LNCaP clone FGC (cell line): ENCODE results near the gene FASLG.

Experiments
- DNase-seq: peaks from one replicate; pipeline ENCODE4 v3.0.0-alpha.2; 2011; ENCODE audit warnings: low read depth
- H3K4me3 ChIP-seq: 2 replicates; pipeline ENCODE4 v1.5.1; 2011; ENCODE audit warnings: mild to moderate bottlenecking, low read depth, low read length, control low read depth
- TF ChIP-seq, protein P1 (sequence below): IDR thresholded peaks from 2 replicates; pipeline ENCODE4 v1.5.1; 2012; ENCODE audit warnings: mild to moderate bottlenecking; ENCODE audit not compliant: control insufficient read depth, insufficient read depth; ENCODE audit errors: extremely low read depth

Gene FASLG

DNA sequence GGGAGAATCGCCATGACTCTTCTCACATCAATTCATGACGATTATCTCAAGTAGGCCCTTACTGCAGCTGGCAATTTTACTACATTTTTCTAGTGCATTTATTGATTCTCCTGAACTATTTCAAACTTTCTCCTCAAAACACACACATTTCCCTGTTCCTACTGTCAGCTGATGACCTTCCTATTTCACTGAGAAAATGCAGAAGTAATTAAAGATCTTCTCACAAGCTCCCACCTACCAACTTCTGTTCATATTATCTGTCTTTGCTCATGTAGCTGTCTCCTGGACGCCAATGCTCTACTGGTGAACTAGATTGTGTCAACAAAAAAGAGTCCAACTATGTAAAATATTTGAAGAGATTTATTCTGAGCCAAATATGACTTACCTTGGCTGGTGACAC is 36.4 kb upstream of the FASLG start:
- TF ChIP-seq, protein P1, sequence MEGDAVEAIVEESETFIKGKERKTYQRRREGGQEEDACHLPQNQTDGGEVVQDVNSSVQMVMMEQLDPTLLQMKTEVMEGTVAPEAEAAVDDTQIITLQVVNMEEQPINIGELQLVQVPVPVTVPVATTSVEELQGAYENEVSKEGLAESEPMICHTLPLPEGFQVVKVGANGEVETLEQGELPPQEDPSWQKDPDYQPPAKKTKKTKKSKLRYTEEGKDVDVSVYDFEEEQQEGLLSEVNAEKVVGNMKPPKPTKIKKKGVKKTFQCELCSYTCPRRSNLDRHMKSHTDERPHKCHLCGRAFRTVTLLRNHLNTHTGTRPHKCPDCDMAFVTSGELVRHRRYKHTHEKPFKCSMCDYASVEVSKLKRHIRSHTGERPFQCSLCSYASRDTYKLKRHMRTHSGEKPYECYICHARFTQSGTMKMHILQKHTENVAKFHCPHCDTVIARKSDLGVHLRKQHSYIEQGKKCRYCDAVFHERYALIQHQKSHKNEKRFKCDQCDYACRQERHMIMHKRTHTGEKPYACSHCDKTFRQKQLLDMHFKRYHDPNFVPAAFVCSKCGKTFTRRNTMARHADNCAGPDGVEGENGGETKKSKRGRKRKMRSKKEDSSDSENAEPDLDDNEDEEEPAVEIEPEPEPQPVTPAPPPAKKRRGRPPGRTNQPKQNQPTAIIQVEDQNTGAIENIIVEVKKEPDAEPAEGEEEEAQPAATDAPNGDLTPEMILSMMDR, result no peak
- no peak for DNase-seq

GRCh38 chr1:172623748-172624147 is 35.2 kb upstream of the FASLG start:
- no peak overlapping the region for H3K4me3 ChIP-seq
- no peak for DNase-seq
- TF ChIP-seq, protein P1, result no peak

More for the DNA sequence above, 36.4 kb upstream of the FASLG start:
- H3K4me3 ChIP-seq, result no peak overlapping the region

DNA sequence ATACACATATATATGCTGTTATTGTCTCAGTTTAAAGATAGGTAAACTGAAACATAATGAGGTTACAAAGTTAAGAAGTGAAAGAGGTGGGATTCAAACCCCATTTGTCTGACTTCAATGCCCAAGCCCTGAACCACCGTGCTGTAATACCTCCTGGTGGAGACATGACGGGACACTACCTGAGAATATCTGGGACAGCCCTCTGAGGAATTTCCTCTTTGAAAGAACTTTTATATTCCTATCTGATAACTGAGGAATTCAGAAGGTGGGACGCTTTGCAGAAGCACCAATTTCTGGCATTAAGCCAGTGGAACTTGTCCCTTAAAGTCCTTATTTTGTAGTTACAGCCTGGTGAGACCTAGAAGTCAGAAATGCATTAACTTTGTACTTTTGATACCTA is 32.1 kb upstream of the FASLG start:
- TF ChIP-seq, protein P1, result no peak
- DNase-seq, result no peak

GRCh38 chr1:172627702-172628101 is 31.2 kb upstream of the FASLG start:
- H3K4me3 ChIP-seq, result no peak overlapping the region
- no peak for DNase-seq
- TF ChIP-seq, protein P1, result no peak

More for the DNA sequence above, 32.1 kb upstream of the FASLG start:
- H3K4me3 ChIP-seq, result no peak overlapping the region

DNA sequence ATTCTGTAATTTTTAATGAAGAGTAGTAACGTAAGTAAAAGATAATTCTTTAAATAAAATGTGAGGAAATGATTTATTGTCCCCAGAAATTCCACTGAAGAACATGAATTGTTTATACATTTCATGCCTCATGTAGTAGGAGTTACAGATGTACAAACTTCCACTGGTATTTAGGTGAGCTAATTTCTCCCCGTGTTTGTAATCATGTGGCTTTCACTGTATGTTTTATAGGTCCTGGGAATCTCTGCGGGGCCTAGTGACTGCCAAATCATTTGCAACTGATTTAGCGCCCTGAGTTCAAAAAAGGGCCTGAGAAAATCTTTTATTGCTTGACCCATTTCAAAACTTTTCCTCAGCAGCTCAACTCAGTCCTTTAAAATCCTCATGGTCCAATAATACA is 30.5 kb upstream of the FASLG start:
- H3K4me3 ChIP-seq, result no peak overlapping the region
- TF ChIP-seq, protein P1, result no peak
- DNase-seq, result no peak

- TF ChIP-seq, protein P1, result no peak
- DNase-seq, result no peak
- no peak overlapping the region for H3K4me3 ChIP-seq
Observed at GRCh38 chr1:172629170-172629569, 29.7 kb upstream of the FASLG start.

DNA sequence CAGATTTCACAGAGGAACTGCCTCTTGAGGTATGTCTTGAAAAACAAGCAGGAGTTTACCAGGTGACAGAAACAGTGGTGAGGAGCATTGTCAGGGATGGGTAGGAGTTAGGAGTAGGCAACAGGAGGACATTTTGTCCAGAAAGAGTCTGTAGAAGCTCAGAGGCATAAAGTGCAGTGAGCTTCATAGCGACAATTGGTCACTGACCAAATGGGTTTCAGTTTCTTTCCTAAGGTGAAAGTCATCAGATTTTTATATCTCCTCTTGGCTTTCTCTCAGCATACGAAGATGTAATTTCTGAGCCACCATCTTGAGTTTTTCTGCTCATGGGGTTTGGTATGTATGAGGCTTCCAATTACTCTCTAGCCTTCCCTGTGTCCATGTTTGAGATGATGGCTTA is 29.3 kb upstream of the FASLG start:
- no peak for DNase-seq
- TF ChIP-seq, protein P1, result no peak
- H3K4me3 ChIP-seq, result no peak overlapping the region
